DOHH2 (cell line): ENCODE data around the gene FRMPD1.
A peak's percentile ranks its signal among the peaks of the same experiment; 100 is the strongest.

Experiments
- H3F3A ChIP-seq: fragments of 200-600 bp; sonication (generic), shearing (Covaris generic); 2 replicates; pipeline ENCODE4 v1.6.0; 2016; ENCODE audit warnings: antibody characterized with exemption, mild to moderate bottlenecking; ENCODE audit not compliant: control insufficient read depth, insufficient read depth
- H3K27ac ChIP-seq: fragments of 200-600 bp; sonication (generic); 2 replicates; pipeline ENCODE4 v1.5.1; 2014; ENCODE audit warnings: low read depth, mild to moderate bottlenecking, low read length, moderate library complexity
- H3K27me3 ChIP-seq: fragments of 200-600 bp; sonication (generic); 2 replicates; pipeline ENCODE4 v1.6.1; 2014; ENCODE audit warnings: mild to moderate bottlenecking, low read length, mixed read lengths; ENCODE audit not compliant: control insufficient read depth
- H3K36me3 ChIP-seq: fragments of 200-600 bp; sonication (generic); 2 replicates; pipeline ENCODE4 v1.6.1; 2014; ENCODE audit warnings: mild to moderate bottlenecking, low read length, moderate library complexity, mixed read lengths; ENCODE audit not compliant: control insufficient read depth
- H3K4me1 ChIP-seq: fragments of 200-600 bp; sonication (generic); 2 replicates; pipeline ENCODE4 v1.6.1; 2014; ENCODE audit warnings: mild to moderate bottlenecking, low read length, mixed read lengths; ENCODE audit not compliant: control insufficient read depth
- H3K4me2 ChIP-seq: fragments of 200-600 bp; sonication (generic); 2 replicates; pipeline ENCODE4 v1.6.0; 2014; ENCODE audit warnings: mild to moderate bottlenecking, low read length, moderate library complexity
- H3K4me3 ChIP-seq: fragments of 200-600 bp; sonication (generic); 2 replicates; pipeline ENCODE4 v1.5.1; 2014; ENCODE audit warnings: mild to moderate bottlenecking, low read length, mixed read lengths
- H3K79me2 ChIP-seq: fragments of 200-600 bp; sonication (generic); 2 replicates; pipeline ENCODE4 v1.6.1; 2014; ENCODE audit warnings: mild to moderate bottlenecking, low read length, mixed read lengths; ENCODE audit not compliant: control insufficient read depth
- H3K9me2 ChIP-seq: fragments of 200-600 bp; sonication (generic); replicated peaks from 2 replicates; pipeline ENCODE4 v1.6.1; 2014; ENCODE audit warnings: mild to moderate bottlenecking, low read length, mixed read lengths; ENCODE audit not compliant: control insufficient read depth
- H3K9me3 ChIP-seq: fragments of 200-600 bp; sonication (generic); 2 replicates; pipeline ENCODE4 v1.6.1; 2014; ENCODE audit warnings: antibody characterized with exemption, low read length, mixed read lengths; ENCODE audit not compliant: control insufficient read depth, insufficient read depth
- H4K20me1 ChIP-seq: fragments of 200-600 bp; sonication (generic); 2 replicates; pipeline ENCODE4 v1.6.0; 2014; ENCODE audit warnings: low read depth, mild to moderate bottlenecking, antibody characterized with exemption, low read length, moderate library complexity; ENCODE audit not compliant: control insufficient read depth, insufficient read depth
- EZH2phosphoT487 ChIP-seq: fragments of 200-600 bp; sonication (generic); IDR thresholded peaks from 2 replicates; pipeline ENCODE4 v1.6.1; 2017; ENCODE audit warnings: borderline replicate concordance, mild to moderate bottlenecking, antibody characterized with exemption, low read length, moderate library complexity, mixed read lengths
- TF ChIP-seq, protein P1 (sequence below): fragments of 200-600 bp; sonication (generic); IDR thresholded peaks from one replicate; pipeline ENCODE4 v1.5.1; 2014; ENCODE audit warnings: antibody characterized with exemption, mild to moderate bottlenecking, low read depth, low read length; ENCODE audit not compliant: poor library complexity, severe bottlenecking

FRMPD1 gene

DNA sequence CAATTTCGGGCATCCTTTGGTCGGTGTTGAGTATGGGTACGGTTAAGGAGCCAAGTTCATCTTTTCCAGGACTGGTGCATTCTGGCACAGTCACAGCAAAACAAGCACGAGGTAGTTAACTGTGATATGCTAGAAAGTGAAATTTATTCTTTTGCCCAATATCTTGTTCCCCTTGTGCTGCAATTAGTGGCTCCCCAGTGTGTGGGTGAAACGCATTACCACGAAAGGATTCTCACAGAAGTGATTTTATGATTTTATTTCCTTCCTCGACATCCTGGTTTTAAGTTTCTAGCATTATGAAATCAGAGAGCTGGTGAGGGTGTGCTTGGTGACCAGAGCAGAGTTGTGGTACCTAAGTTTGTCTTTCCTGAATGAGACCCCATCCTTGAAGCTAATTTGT is 1.5 kb downstream of the FRMPD1 start:
- Histone ChIP-seq H3K27me3 (peaks cover 76% of the 10 kb centered on the region), H3K36me3 (no peaks in the 10 kb centered on the region), H3K4me1 (peaks cover 8% of the 10 kb centered on the region), H3K79me2 (no peaks in the 10 kb centered on the region), H3K27ac (no peak overlapping the region), H3K4me2 (no peak overlapping the region), H4K20me1 (no peaks in the 10 kb centered on the region), H3F3A (no peaks in the 10 kb centered on the region), H3K9me3 (no peaks in the 10 kb centered on the region), H3K9me2 (no peaks in the 10 kb centered on the region), H3K4me3 (no peak overlapping the region)
- TF ChIP-seq, protein P1, sequence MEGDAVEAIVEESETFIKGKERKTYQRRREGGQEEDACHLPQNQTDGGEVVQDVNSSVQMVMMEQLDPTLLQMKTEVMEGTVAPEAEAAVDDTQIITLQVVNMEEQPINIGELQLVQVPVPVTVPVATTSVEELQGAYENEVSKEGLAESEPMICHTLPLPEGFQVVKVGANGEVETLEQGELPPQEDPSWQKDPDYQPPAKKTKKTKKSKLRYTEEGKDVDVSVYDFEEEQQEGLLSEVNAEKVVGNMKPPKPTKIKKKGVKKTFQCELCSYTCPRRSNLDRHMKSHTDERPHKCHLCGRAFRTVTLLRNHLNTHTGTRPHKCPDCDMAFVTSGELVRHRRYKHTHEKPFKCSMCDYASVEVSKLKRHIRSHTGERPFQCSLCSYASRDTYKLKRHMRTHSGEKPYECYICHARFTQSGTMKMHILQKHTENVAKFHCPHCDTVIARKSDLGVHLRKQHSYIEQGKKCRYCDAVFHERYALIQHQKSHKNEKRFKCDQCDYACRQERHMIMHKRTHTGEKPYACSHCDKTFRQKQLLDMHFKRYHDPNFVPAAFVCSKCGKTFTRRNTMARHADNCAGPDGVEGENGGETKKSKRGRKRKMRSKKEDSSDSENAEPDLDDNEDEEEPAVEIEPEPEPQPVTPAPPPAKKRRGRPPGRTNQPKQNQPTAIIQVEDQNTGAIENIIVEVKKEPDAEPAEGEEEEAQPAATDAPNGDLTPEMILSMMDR = no peak
- 0 out of 2 replicates have a peak, but pooled peaks have one; percentile 6 for TF ChIP-seq EZH2phosphoT487

DNA sequence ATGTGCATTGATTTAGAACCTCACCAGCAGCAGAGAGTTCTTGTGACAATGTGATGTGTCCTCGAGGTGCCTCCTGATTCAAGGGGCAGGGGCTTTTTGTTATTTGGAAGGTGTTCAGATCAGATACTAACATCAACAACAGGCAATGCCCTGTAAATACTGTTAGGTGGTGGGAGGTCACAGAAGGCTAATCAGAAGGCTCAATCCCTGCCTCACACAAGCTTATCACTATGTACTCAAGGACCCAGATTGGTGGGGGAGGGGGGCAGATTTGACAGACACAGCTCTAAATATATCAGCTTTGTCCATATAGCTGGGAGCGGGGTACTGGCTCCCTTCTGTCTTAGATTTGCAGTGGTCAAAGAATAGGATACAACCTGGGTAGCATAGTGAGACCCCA is 2.6 kb downstream of the FRMPD1 start:
- H4K20me1 ChIP-seq = no peaks in the 10 kb centered on the region
- H3K36me3 ChIP-seq = no peaks in the 10 kb centered on the region
- H3K79me2 ChIP-seq = no peaks in the 10 kb centered on the region
- TF ChIP-seq, protein P1 = no peak
- peaks cover 78% of the 10 kb centered on the region for H3K27me3 ChIP-seq
- H3K27ac ChIP-seq = no peak overlapping the region
- no peaks in the 10 kb centered on the region for H3K9me2 ChIP-seq
- no peaks in the 10 kb centered on the region for H3F3A ChIP-seq
- H3K4me3 ChIP-seq = no peak overlapping the region
- no peaks in the 10 kb centered on the region for H3K9me3 ChIP-seq
- H3K4me2 ChIP-seq = no peak overlapping the region
- H3K4me1 ChIP-seq = peaks cover 8% of the 10 kb centered on the region

DNA sequence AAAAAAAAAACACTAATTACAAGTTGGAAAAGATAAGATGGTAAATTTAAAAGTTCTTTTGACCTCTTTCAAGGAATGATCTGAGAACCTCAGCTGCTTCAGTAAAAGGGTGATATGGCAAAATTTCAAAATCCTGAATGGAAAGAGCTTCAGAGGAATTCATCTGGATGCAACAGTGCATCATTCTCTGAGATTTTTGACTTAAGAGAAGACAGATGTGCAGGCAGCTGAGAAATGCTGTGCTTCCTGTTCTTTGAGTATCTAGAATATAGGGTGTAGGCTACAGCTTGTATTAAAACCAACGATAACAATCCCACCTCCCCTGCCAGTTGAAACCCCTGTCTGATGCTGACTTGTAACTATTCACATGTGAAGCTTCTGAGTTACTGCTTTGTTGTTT is 6.2 kb downstream of the FRMPD1 start:
- Histone ChIP-seq H3K27me3 (peaks cover 58% of the 10 kb centered on the region), H3K79me2 (no peaks in the 10 kb centered on the region), H3K4me3 (no peak overlapping the region), H4K20me1 (no peaks in the 10 kb centered on the region), H3K9me3 (no peaks in the 10 kb centered on the region), H3K4me1 (no peaks in the 10 kb centered on the region), H3K27ac (no peak overlapping the region), H3F3A (no peaks in the 10 kb centered on the region), H3K36me3 (no peaks in the 10 kb centered on the region), H3K9me2 (no peaks in the 10 kb centered on the region), H3K4me2 (no peak overlapping the region)
- TF ChIP-seq EZH2phosphoT487 = no peak
- TF ChIP-seq, protein P1 = no peak

DNA sequence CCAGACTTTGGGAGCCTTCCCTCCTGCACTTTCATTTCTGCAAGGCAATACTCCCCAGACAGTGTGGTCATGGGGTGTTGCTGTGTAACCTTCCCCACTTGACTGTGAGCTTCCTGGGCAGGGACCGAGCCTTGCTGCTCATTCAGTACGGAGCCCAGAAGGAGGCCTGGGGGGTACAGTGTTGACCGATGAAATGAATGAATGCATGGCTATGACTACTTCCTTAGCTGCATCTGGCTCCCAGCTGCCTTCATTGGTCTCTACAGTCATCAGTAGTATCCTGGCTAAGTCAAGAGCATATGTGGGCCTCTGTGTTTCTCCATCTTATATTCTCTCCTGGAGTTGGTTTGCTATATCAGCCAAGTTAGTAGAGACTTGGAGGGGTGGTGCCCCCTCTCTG is 9.9 kb downstream of the FRMPD1 start:
- H3K4me3 ChIP-seq = no peak overlapping the region
- H3K27me3 ChIP-seq = peaks cover 47% of the 10 kb centered on the region
- no peaks in the 10 kb centered on the region for H3K9me3 ChIP-seq
- no peaks in the 10 kb centered on the region for H3K79me2 ChIP-seq
- no peaks in the 10 kb centered on the region for H3F3A ChIP-seq
- H3K4me2 ChIP-seq = no peak overlapping the region
- TF ChIP-seq EZH2phosphoT487 = no peak
- TF ChIP-seq, protein P1 = no peak
- H3K4me1 ChIP-seq = peaks cover 4% of the 10 kb centered on the region; the same call in 1 of the 2 replicates
- H4K20me1 ChIP-seq = no peaks in the 10 kb centered on the region
- H3K9me2 ChIP-seq = no peaks in the 10 kb centered on the region
- no peak overlapping the region for H3K27ac ChIP-seq
- no peaks in the 10 kb centered on the region for H3K36me3 ChIP-seq
